Measurements from ENCODE around the gene RUSF1.
"Not testable (repeated sequence)": the region's sequence is repeated elsewhere in the genome, so short reads cannot be mapped to it uniquely, and the experiment has no call there.

The RUSF1 gene

GRCh38 chr16:31517800-31518402 is 9.7 kb upstream of the RUSF1 start:
- no peak for DNase-seq (ENCODE audit: low spot score)

GRCh38 chr16:31513884-31514283 is 5.7 kb upstream of the RUSF1 start:
- DNase-seq (ENCODE audit: low spot score), result no peak

- no peak for DNase-seq (ENCODE audit: low spot score)
Observed at GRCh38 chr16:31513126-31513525, 4.9 kb upstream of the RUSF1 start.

- peak; percentile 30 for DNase-seq (ENCODE audit: low spot score)
Observed at GRCh38 chr16:31508706-31509195, 560 bp upstream of the RUSF1 start.

- no peak for DNase-seq (ENCODE audit: low spot score)
Observed at GRCh38 chr16:31507617-31507928, 618 bp downstream of the RUSF1 start.

GRCh38 chr16:31505483-31505882 is 2.7 kb downstream of the RUSF1 start:
- no peak for DNase-seq (ENCODE audit: low spot score)

- no peak for DNase-seq (ENCODE audit: low spot score)
Observed at GRCh38 chr16:31504159-31504558, 4.0 kb downstream of the RUSF1 start.

GRCh38 chr16:31503555-31503954 is 4.6 kb downstream of the RUSF1 start:
- not testable (repeated sequence) for DNase-seq (ENCODE audit: low spot score)

GRCh38 chr16:31502981-31503380 is 5.2 kb downstream of the RUSF1 start:
- no peak for DNase-seq (ENCODE audit: low spot score)

- no peak for DNase-seq (ENCODE audit: low spot score)
Observed at GRCh38 chr16:31501966-31502348, 6.2 kb downstream of the RUSF1 start.

- no peak for DNase-seq (ENCODE audit: low spot score)
Observed at GRCh38 chr16:31501226-31501965, 6.8 kb downstream of the RUSF1 start.

- DNase-seq (ENCODE audit: low spot score), result no peak
Observed at GRCh38 chr16:31499928-31500327, 8.3 kb downstream of the RUSF1 start.

GRCh38 chr16:31498493-31498892 is 9.7 kb downstream of the RUSF1 start:
- DNase-seq (ENCODE audit: low spot score), result no peak

GRCh38 chr16:31496670-31497069 is 11.5 kb downstream of the RUSF1 start:
- DNase-seq (ENCODE audit: low spot score), result no peak

- no peak for DNase-seq (ENCODE audit: low spot score)
Observed at GRCh38 chr16:31493506-31494125, 14.6 kb downstream of the RUSF1 start.

GRCh38 chr16:31491778-31492418 is 16.3 kb downstream of the RUSF1 start:
- no peak for DNase-seq (ENCODE audit: low spot score)

- no peak for DNase-seq (ENCODE audit: low spot score)
Observed at GRCh38 chr16:31489616-31490584, 18.3 kb downstream of the RUSF1 start.

GRCh38 chr16:31489298-31489564 is 19.0 kb downstream of the RUSF1 start:
- DNase-seq (ENCODE audit: low spot score), result no peak

GRCh38 chr16:31488468-31489297 is 19.5 kb downstream of the RUSF1 start:
- DNase-seq (ENCODE audit: low spot score), result no peak

GRCh38 chr16:31487720-31488467 is 20.3 kb downstream of the RUSF1 start:
- DNase-seq (ENCODE audit: low spot score), result peak; percentile 77
